ENCODE data around the gene BTNL9. TPM values are rescaled to one million over a fixed set of nuclear protein-coding genes. Genes with fewer than 3 reads are reported as not detected.
"Not testable (repeated sequence)": the region's sequence is repeated elsewhere in the genome, so short reads cannot be mapped to it uniquely, and the experiment has no call there.

Gene BTNL9
- total RNA-seq, 1 experiment from 2014 or later, result not detected

DNA sequence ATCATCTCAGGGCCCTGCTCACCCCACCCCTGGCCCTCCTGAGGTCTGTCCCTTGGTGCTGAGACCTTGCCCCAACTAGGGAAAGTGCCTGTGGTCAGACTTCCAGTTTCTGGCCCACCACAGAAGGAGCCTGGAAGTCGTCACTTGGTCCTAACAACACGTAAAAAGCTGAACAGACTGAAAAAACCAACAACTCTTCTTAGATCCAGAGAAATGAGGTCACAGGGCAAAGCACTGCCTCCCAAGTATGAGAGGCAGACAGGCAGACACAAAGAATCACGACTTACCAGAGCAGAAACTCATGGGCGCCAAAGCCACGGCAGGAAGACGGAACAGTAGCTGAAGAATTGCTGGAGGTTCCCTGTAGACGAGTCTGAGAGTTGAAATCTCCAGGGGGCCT lies 52.4 kb downstream of the BTNL9 start:
- POLR2A ChIA-PET (ENCODE audit: low non-redundant PET), result interaction anchor here (0.6 kb wide), 1 partner anchor 67 kb away, joined by 4 read pairs; no protein-coding TSS in a partner anchor
- BruUV-seq (replicated peaks), result no TSS peak
- TF ChIP-seq, protein P1, sequence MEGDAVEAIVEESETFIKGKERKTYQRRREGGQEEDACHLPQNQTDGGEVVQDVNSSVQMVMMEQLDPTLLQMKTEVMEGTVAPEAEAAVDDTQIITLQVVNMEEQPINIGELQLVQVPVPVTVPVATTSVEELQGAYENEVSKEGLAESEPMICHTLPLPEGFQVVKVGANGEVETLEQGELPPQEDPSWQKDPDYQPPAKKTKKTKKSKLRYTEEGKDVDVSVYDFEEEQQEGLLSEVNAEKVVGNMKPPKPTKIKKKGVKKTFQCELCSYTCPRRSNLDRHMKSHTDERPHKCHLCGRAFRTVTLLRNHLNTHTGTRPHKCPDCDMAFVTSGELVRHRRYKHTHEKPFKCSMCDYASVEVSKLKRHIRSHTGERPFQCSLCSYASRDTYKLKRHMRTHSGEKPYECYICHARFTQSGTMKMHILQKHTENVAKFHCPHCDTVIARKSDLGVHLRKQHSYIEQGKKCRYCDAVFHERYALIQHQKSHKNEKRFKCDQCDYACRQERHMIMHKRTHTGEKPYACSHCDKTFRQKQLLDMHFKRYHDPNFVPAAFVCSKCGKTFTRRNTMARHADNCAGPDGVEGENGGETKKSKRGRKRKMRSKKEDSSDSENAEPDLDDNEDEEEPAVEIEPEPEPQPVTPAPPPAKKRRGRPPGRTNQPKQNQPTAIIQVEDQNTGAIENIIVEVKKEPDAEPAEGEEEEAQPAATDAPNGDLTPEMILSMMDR (conservative IDR thresholded peaks at IDR 0.05; ENCODE audit: low read depth, low read length), result no peak
- TF ChIP-seq EZH2 (IDR thresholded peaks at IDR 0.05; ENCODE audit: borderline replicate concordance, low read depth, low read length, poor library complexity, severe bottlenecking), result no peak
- intact Hi-C loops (cut with micrococcal nuclease; ENCODE audit: unreplicated experiment), result no loop called here
- Histone ChIP-seq H3K27ac (ENCODE audit: low read depth, low read length, poor library complexity, severe bottlenecking) (no peak overlapping the region), H3K4me1 (ENCODE audit: insufficient read depth, low read length, poor library complexity, severe bottlenecking) (no peaks in the 10 kb centered on the region), H3K36me3 (ENCODE audit: insufficient read depth, low read length, poor library complexity, severe bottlenecking) (no peaks in the 10 kb centered on the region), H3K27me3 (replicated peaks; ENCODE audit: insufficient read depth, low read depth, low read length, poor library complexity) (no peaks in the 10 kb centered on the region), H3K4me3 (ENCODE audit: low read depth, low read length, poor library complexity, severe bottlenecking) (no peak overlapping the region), H3K9me3 (ENCODE audit: low read depth, low read length, poor library complexity, severe bottlenecking) (no peaks in the 10 kb centered on the region)
- no peak for DNase-seq (ENCODE audit: low spot score)
- CTCF ChIA-PET, result no interaction called here

DNA sequence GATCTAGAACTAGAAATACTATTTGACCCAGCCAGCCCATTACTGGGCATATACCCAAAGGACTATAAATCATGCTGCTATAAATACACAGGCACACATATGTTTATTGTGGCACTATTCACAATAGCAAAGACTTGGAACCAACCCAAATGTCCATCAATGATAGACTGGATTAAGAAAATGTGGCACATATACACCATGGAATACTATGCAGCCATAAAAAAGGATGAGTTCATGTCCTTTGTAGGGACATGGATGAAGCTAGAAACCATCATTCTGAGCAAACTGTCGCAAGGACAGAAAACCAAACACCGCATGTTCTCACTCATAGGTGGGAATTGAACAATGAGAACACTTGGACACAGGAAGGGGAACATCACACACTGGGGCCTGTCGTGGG lies 55.1 kb downstream of the BTNL9 start:
- H3K9me3 ChIP-seq (ENCODE audit: low read depth, low read length, poor library complexity, severe bottlenecking); intact Hi-C loops (cut with micrococcal nuclease; ENCODE audit: unreplicated experiment); H3K4me1 ChIP-seq (ENCODE audit: insufficient read depth, low read length, poor library complexity, severe bottlenecking); BruUV-seq (replicated peaks); DNase-seq (ENCODE audit: low spot score); H3K4me3 ChIP-seq (ENCODE audit: low read depth, low read length, poor library complexity, severe bottlenecking); H3K27ac ChIP-seq (ENCODE audit: low read depth, low read length, poor library complexity, severe bottlenecking); CTCF ChIA-PET; H3K36me3 ChIP-seq (ENCODE audit: insufficient read depth, low read length, poor library complexity, severe bottlenecking); POLR2A ChIA-PET (ENCODE audit: low non-redundant PET): not testable (repeated sequence)
- H3K27me3 ChIP-seq (replicated peaks; ENCODE audit: insufficient read depth, low read depth, low read length, poor library complexity), result peaks cover 14% of the 10 kb centered on the region

DNA sequence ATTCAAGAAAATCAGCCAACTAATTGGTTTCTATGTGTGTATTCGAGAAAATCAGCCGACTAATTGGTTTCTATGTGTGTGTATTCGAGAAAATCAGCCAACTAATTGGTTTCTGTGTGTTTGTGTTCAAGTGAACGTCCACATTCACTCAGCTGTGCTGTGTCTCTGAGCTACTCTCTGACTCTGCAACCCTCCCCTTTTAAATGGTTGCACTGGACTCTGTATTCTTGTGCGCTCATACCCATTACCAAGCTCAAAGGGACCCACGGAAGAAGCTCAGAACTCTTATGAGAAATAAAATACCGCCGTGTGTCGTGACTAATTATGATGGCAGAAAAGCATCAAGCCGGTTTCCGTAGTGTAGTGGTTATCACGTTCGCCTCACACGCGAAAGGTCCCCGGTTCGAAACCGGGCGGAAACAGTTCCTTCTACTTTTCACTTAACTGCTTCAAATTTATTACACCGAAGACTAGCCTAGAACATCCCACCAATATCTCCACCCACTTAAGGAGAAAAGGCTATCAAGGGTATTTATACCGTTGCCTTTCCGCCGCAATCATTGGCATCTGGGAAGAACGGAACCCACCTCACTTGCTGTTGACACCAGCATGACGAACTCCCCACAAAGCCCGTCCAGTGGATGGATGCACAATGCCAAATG lies 56.8 kb downstream of the BTNL9 start:
- BruUV-seq (replicated peaks); H3K27ac ChIP-seq (ENCODE audit: low read depth, low read length, poor library complexity, severe bottlenecking); H3K4me1 ChIP-seq (ENCODE audit: insufficient read depth, low read length, poor library complexity, severe bottlenecking); intact Hi-C loops (cut with micrococcal nuclease; ENCODE audit: unreplicated experiment); H3K36me3 ChIP-seq (ENCODE audit: insufficient read depth, low read length, poor library complexity, severe bottlenecking); H3K9me3 ChIP-seq (ENCODE audit: low read depth, low read length, poor library complexity, severe bottlenecking); CTCF ChIA-PET; H3K4me3 ChIP-seq (ENCODE audit: low read depth, low read length, poor library complexity, severe bottlenecking); DNase-seq (ENCODE audit: low spot score); POLR2A ChIA-PET (ENCODE audit: low non-redundant PET): not testable (repeated sequence)
- peaks cover 19% of the 10 kb centered on the region for H3K27me3 ChIP-seq (replicated peaks; ENCODE audit: insufficient read depth, low read depth, low read length, poor library complexity)

DNA sequence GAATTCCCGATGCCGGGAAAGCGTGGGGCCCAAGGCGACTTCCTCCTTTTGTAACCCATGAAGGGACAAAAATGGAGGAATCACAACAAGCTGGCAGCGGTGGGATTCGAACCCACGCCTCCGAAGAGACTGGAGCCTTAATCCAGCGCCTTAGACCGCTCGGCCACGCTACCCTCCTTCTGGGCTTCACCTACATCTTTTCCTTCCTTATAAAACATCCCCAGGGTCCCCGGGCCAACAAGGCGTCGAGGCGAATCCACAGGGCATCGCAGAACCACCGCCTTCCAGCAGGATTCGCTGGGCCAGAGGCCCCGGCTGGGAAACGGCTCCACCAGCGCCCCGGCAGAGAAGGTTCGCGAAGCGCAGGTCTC lies 57.3 kb downstream of the BTNL9 start:
- H3K4me3 ChIP-seq (ENCODE audit: low read depth, low read length, poor library complexity, severe bottlenecking); BruUV-seq (replicated peaks); CTCF ChIA-PET; H3K4me1 ChIP-seq (ENCODE audit: insufficient read depth, low read length, poor library complexity, severe bottlenecking); POLR2A ChIA-PET (ENCODE audit: low non-redundant PET); intact Hi-C loops (cut with micrococcal nuclease; ENCODE audit: unreplicated experiment); H3K9me3 ChIP-seq (ENCODE audit: low read depth, low read length, poor library complexity, severe bottlenecking); H3K27ac ChIP-seq (ENCODE audit: low read depth, low read length, poor library complexity, severe bottlenecking); DNase-seq (ENCODE audit: low spot score); H3K36me3 ChIP-seq (ENCODE audit: insufficient read depth, low read length, poor library complexity, severe bottlenecking): not testable (repeated sequence)
- peaks cover 19% of the 10 kb centered on the region for H3K27me3 ChIP-seq (replicated peaks; ENCODE audit: insufficient read depth, low read depth, low read length, poor library complexity)

DNA sequence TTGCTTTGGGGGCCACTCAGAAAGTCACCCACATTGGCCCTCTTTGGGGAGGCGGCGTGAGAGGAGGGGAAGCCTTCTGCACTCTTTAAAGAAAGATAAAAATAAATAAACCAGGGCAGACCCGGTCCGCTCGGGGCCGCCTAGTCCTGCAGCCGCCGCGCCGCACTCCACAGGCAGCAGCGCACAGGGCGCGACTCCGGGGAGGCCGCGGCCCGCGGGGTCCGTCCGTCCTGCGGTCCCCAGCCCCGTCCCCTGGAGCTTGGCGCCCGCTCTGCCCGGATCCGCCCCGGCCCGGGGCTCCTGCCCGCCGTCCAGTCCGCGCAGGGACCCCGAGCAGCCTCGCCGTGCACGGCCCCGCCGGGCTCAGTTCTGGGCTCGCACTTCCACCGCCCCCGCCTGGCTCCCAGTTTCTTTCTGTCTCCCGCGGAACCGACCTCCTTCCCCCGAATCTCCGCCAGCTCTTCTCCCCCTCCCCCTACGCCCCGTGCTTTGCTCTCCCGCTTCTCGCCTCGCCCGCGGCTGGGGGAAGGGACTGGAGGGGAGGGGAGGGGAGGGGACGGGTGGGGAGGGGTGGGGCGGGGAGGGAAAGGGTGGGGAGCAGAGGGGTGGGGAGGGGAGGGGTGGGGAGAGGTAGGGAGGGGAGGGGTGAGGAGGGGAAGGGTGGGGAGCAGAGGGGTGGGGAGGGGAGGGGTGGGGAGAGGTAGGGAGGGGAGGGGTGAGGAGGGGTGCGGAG lies 57.9 kb downstream of the BTNL9 start:
- H3K4me1 ChIP-seq (ENCODE audit: insufficient read depth, low read length, poor library complexity, severe bottlenecking); H3K9me3 ChIP-seq (ENCODE audit: low read depth, low read length, poor library complexity, severe bottlenecking); intact Hi-C loops (cut with micrococcal nuclease; ENCODE audit: unreplicated experiment); H3K27ac ChIP-seq (ENCODE audit: low read depth, low read length, poor library complexity, severe bottlenecking); CTCF ChIA-PET; POLR2A ChIA-PET (ENCODE audit: low non-redundant PET); H3K4me3 ChIP-seq (ENCODE audit: low read depth, low read length, poor library complexity, severe bottlenecking); DNase-seq (ENCODE audit: low spot score); BruUV-seq (replicated peaks); H3K36me3 ChIP-seq (ENCODE audit: insufficient read depth, low read length, poor library complexity, severe bottlenecking): not testable (repeated sequence)
- peaks cover 19% of the 10 kb centered on the region for H3K27me3 ChIP-seq (replicated peaks; ENCODE audit: insufficient read depth, low read depth, low read length, poor library complexity)

Measured in A673 (cell line).